CD14-positive monocyte (primary cell): Measurements from ENCODE around the gene ATAD2B. TPM values are rescaled to one million over a fixed set of nuclear protein-coding genes. Genes with fewer than 3 reads are reported as not detected.
A peak's percentile ranks its signal among the peaks of the same experiment; 100 is the strongest.

Experiments used
- DNase-seq, 3 donors: peaks; one replicate each; pipeline ENCODE4 v3.0.0-alpha.2; 2011 to 2022
- H2AFZ ChIP-seq: 2 replicates; pipeline ENCODE4 v1.6.0; 2012; ENCODE audit warnings: mild to moderate bottlenecking, low read depth, low read length, inconsistent platforms; ENCODE audit not compliant: insufficient read depth, poor library complexity, severe bottlenecking
- H3K27ac ChIP-seq, 2 donors: 1 replicate in 1 of 2; 2 replicates in 1 of 2; pipeline ENCODE4 v1.5.1; 2012 to 2013; ENCODE audit warnings: low read length in 2 of 2, control low read depth in 1 of 2, inconsistent platforms in 1 of 2, low read depth in 1 of 2, mild to moderate bottlenecking in 1 of 2
- H3K27me3 ChIP-seq, 2 donors: one replicate each; pipeline versions ENCODE4 v1.6.0 to v1.6.1; 2011 to 2013; ENCODE audit warnings: low read length in 2 of 2; ENCODE audit not compliant: control insufficient read depth in 2 of 2, insufficient read depth in 2 of 2
- H3K36me3 ChIP-seq, 2 donors: replicated peaks in 1 of 2; 1 replicate in 1 of 2; 2 replicates in 1 of 2; pipeline versions ENCODE4 v1.5.1 to v1.6.1; 2012 to 2013; ENCODE audit warnings: low read length in 2 of 2, control low read depth in 1 of 2, inconsistent platforms in 1 of 2, mild to moderate bottlenecking in 1 of 2; ENCODE audit not compliant: insufficient read depth in 2 of 2, control insufficient read depth in 1 of 2
- H3K4me1 ChIP-seq, 2 donors: 1 replicate in 1 of 2; 2 replicates in 1 of 2; pipeline versions ENCODE4 v1.5.1 to v1.6.1; 2012 to 2013; ENCODE audit warnings: low read length in 2 of 2, control low read depth in 1 of 2, inconsistent platforms in 1 of 2, mild to moderate bottlenecking in 1 of 2, moderate library complexity in 1 of 2; ENCODE audit not compliant: insufficient read depth in 2 of 2, control insufficient read depth in 1 of 2
- H3K4me2 ChIP-seq: replicated peaks from 2 replicates; pipeline ENCODE3; 2012; ENCODE audit warnings: low read length, moderate library complexity, mild to moderate bottlenecking; ENCODE audit not compliant: poor library complexity, severe bottlenecking; ENCODE audit errors: extremely low read depth
- H3K4me3 ChIP-seq, 3 experiments: fragments of 200-600 bp in 1 of 3; sonication (generic) in 1 of 3; replicated peaks in 1 of 3; 1 replicate in 2 of 3; 2 replicates in 1 of 3; pipeline ENCODE4 v1.5.1; 2011 to 2013; ENCODE audit warnings: low read length in 3 of 3, mild to moderate bottlenecking in 3 of 3, control low read depth in 2 of 3, low read depth in 2 of 3, inconsistent platforms in 1 of 3, moderate library complexity in 1 of 3
- H3K79me2 ChIP-seq: 2 replicates; pipeline ENCODE4 v1.6.0; 2012; ENCODE audit warnings: mild to moderate bottlenecking, control low read depth, inconsistent platforms, low read length, moderate library complexity; ENCODE audit not compliant: insufficient read depth
- H3K9ac ChIP-seq: 2 replicates; pipeline ENCODE4 v1.6.0; 2017; ENCODE audit warnings: low read length, mild to moderate bottlenecking; ENCODE audit not compliant: insufficient read depth, poor library complexity, severe bottlenecking
- H3K9me3 ChIP-seq, 2 donors: replicated peaks in 1 of 2; 1 replicate in 1 of 2; 2 replicates in 1 of 2; pipeline versions ENCODE4 v1.5.1 to v1.6.1; 2012 to 2013; ENCODE audit warnings: low read length in 2 of 2, control low read depth in 1 of 2; ENCODE audit not compliant: control insufficient read depth in 1 of 2, insufficient read depth in 1 of 2
- H4K20me1 ChIP-seq: 2 replicates; pipeline ENCODE4 v1.6.0; 2012; ENCODE audit warnings: mild to moderate bottlenecking, low read length, control low read depth, moderate library complexity; ENCODE audit not compliant: insufficient read depth
- H3K27ac Mint-ChIP-seq, 7 donors: one replicate each; pipeline ENCODE4 v1.8.0; 2020; ENCODE audit warnings: mild to moderate bottlenecking in 7 of 7, mixed read lengths in 7 of 7, moderate library complexity in 6 of 7, inconsistent platforms in 2 of 7
- H3K27me3 Mint-ChIP-seq, 3 donors: one replicate each; pipeline ENCODE4 v1.8.0; 2021 to 2022; ENCODE audit warnings: low read depth in 3 of 3, mild to moderate bottlenecking in 3 of 3, mixed read lengths in 3 of 3, moderate library complexity in 3 of 3, inconsistent platforms in 1 of 3
- H3K36me3 Mint-ChIP-seq, 2 donors: one replicate each; pipeline ENCODE4 v1.8.0; 2020; ENCODE audit warnings: mixed read lengths in 2 of 2, inconsistent platforms in 1 of 2, mild to moderate bottlenecking in 1 of 2
- H3K4me1 Mint-ChIP-seq: one replicate; pipeline ENCODE4 v1.8.0; 2020; ENCODE audit warnings: mild to moderate bottlenecking, mixed read lengths
- H3K4me3 Mint-ChIP-seq, 2 donors: one replicate each; pipeline ENCODE4 v1.8.0; 2020; ENCODE audit warnings: mild to moderate bottlenecking in 2 of 2, mixed read lengths in 2 of 2, moderate library complexity in 1 of 2
- H3K9me3 Mint-ChIP-seq, 7 donors: one replicate each; pipeline ENCODE4 v1.8.0; 2020 to 2022; ENCODE audit warnings: mixed read lengths in 7 of 7, mild to moderate bottlenecking in 6 of 7, moderate library complexity in 6 of 7, inconsistent platforms in 2 of 7
- CTCF ChIP-seq: fragments of 200-600 bp; IDR thresholded peaks from one replicate; pipeline ENCODE4 v1.8.0; 2022; ENCODE audit warnings: antibody characterized with exemption, mild to moderate bottlenecking
- WGBS: methylation state at CpG from one replicate; pipeline ENCODE4 v1.1.5; 2013; ENCODE audit warnings: missing lambda C conversion rate; ENCODE audit not compliant: insufficient coverage; 5-methylcytosine and 5-hydroxymethylcytosine counted together
- intact Hi-C, 2 donors: fragments of 100-400 bp; cut with micrococcal nuclease; formaldehyde crosslinking; loops; one replicate each; pipeline versions ENCODE4 v1.15.0 to v1.15.1; 2023
- polyA plus RNA-seq, 3 donors: library from polyadenylated mRNA; depleted of rRNA in 1 of 3; unstranded in 2 of 3; stranded (reverse) in 1 of 3; fragments of 300-500 nt in 2 of 3; fragments of >200 nt in 1 of 3; fragmentation: Illumina TruSeq in 2 of 3; gene quantifications; 1 replicate in 2 of 3; 2 replicates in 1 of 3; pipeline ENCODE4 v1.2.3, GENCODE V29; 2012 to 2021

Gene ATAD2B
- polyA plus RNA-seq, 3 donors: 4.9 to 12.1 (median 7.2) TPM

DNA sequence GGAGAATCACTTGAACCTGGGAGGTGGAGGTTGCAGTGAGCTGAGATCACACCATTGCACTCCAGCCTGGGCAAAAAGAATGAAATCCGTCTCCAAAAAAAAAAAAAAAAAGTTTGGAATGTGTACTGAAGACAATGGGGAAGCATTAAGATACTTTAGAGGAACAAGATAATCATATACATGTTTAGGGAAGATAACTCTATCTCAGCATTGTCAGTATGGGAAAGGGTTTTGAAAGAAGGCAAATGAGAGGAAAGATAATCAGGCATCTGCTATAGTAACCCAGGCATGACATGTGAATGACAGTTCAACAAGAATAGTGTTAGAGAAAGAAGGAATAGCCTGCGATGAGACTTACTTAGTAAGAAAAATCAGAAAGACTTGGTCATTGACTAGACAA, 112.0 kb downstream of the ATAD2B start:
- WGBS: 89% methylated on average over 1 of the region's 2 CpGs
- Mint-ChIP-seq H3K27me3 (no peaks in the 10 kb centered on the region), H3K27ac (peak overlapping the region in 1 of 7 donors; percentile 22), H3K9me3 (no peaks in the 10 kb centered on the region), H3K4me1 (no peaks in the 10 kb centered on the region), H3K36me3 (peaks cover 45 to 61% of the 10 kb centered on the region in 2 donors), H3K4me3 (no peak overlapping the region)
- H3K36me3 ChIP-seq: peaks cover 38 to 79% of the 10 kb centered on the region in 2 donors
- peaks cover 10% of the 10 kb centered on the region for H4K20me1 ChIP-seq
- no peak overlapping the region for H3K9ac ChIP-seq
- TF ChIP-seq CTCF: no peak
- no peak overlapping the region for H2AFZ ChIP-seq
- H3K4me2 ChIP-seq: no peak overlapping the region
- no peak for DNase-seq
- H3K4me1 ChIP-seq: no peaks in the 10 kb centered on the region
- H3K27me3 ChIP-seq: no peaks in the 10 kb centered on the region
- H3K27ac ChIP-seq: no peak overlapping the region
- no peaks in the 10 kb centered on the region for H3K79me2 ChIP-seq
- no peak overlapping the region for H3K4me3 ChIP-seq
- intact Hi-C loops: no loop called here
- no peaks in the 10 kb centered on the region for H3K9me3 ChIP-seq

DNA sequence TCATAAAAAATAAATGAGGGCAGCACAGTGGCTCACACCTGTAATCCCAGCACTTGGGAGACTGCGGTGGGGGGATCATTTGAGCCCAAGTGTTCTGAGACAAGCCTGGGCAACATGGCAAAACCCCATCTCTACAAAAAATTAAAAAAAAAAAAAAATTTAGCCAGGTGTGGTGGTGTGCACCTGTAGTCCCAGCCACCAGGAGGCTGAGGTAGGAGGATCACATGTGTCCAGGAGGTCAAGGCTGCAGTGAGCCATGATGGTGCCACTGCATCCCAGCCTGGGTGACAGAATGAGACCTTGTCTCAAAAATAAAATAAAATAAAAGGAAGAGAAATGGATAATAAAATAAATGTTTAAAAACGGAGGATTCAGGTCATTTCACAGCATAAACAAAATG, 113.5 kb downstream of the ATAD2B start:
- TF ChIP-seq CTCF: no peak
- Mint-ChIP-seq H3K36me3 (peaks cover 56 to 68% of the 10 kb centered on the region in 2 donors), H3K27ac (no peak overlapping the region), H3K4me1 (no peaks in the 10 kb centered on the region), H3K4me3 (no peak overlapping the region), H3K9me3 (no peaks in the 10 kb centered on the region), H3K27me3 (no peaks in the 10 kb centered on the region)
- Histone ChIP-seq H3K4me2 (no peak overlapping the region), H3K27ac (no peak overlapping the region), H3K27me3 (no peaks in the 10 kb centered on the region), H4K20me1 (peaks cover 4% of the 10 kb centered on the region), H3K79me2 (no peaks in the 10 kb centered on the region), H3K4me1 (no peaks in the 10 kb centered on the region), H3K4me3 (no peak overlapping the region), H3K36me3 (peaks cover 53 to 80% of the 10 kb centered on the region in 2 donors), H3K9ac (no peak overlapping the region), H2AFZ (no peak overlapping the region), H3K9me3 (no peaks in the 10 kb centered on the region)
- DNase-seq: no peak
- WGBS: no CpG with 5 or more reads among the region's 2 CpGs
- intact Hi-C loops: no loop called here
